GM23338 (cell line): Measurements from ENCODE around the gene CTDP1. TPM values are rescaled to one million over a fixed set of nuclear protein-coding genes. Genes with fewer than 3 reads are reported as not detected.

Experiments used
- ATAC-seq: fragments of 200-7000 bp; cut with Tn5 transposase; 3 replicates; pipeline ENCODE4 v1.9.1; 2020
- DNase-seq: peaks from one replicate; pipeline ENCODE4 v3.0.0-alpha.2; 2015; ENCODE audit warnings: low spot score
- H2AFZ ChIP-seq: fragments of 200-600 bp; sonication (generic); 2 replicates; pipeline ENCODE4 v1.8.0; 2016; ENCODE audit warnings: antibody characterized with exemption, mild to moderate bottlenecking, moderate library complexity
- H3F3A ChIP-seq: fragments of 200-600 bp; sonication (generic); replicated peaks from 2 replicates; pipeline ENCODE4 v1.8.0; 2017; ENCODE audit warnings: antibody characterized with exemption, mixed run types, low read depth
- H3K27ac ChIP-seq: fragments of 200-600 bp; sonication (generic); 2 replicates; pipeline ENCODE4 v1.6.1; 2016; ENCODE audit warnings: low read depth
- H3K27me3 ChIP-seq: fragments of 200-600 bp; sonication (generic); 2 replicates; pipeline ENCODE4 v1.8.0; 2016; ENCODE audit warnings: mild to moderate bottlenecking, mixed run types, moderate library complexity; ENCODE audit not compliant: insufficient read depth
- H3K36me3 ChIP-seq: fragments of 200-600 bp; sonication (generic); 2 replicates; pipeline ENCODE4 v1.8.0; 2016; ENCODE audit warnings: mild to moderate bottlenecking; ENCODE audit not compliant: insufficient read depth
- H3K4me1 ChIP-seq: fragments of 200-600 bp; sonication (generic); 2 replicates; pipeline ENCODE4 v1.8.0; 2016; ENCODE audit warnings: mild to moderate bottlenecking, moderate library complexity; ENCODE audit not compliant: insufficient read depth
- H3K4me2 ChIP-seq: fragments of 200-600 bp; sonication (generic); 2 replicates; pipeline ENCODE4 v1.7.1; 2017; ENCODE audit warnings: mixed run types
- H3K4me3 ChIP-seq: fragments of 200-600 bp; sonication (generic); 2 replicates; pipeline ENCODE4 v1.6.1; 2016; ENCODE audit warnings: mixed run types
- H3K79me2 ChIP-seq: fragments of 200-600 bp; sonication (generic); replicated peaks from 2 replicates; pipeline ENCODE4 v1.8.0; 2017; ENCODE audit warnings: mild to moderate bottlenecking; ENCODE audit not compliant: insufficient read depth
- H3K9me2 ChIP-seq: fragments of 200-600 bp; sonication (generic); 2 replicates; pipeline ENCODE4 v1.8.0; 2017; ENCODE audit not compliant: insufficient read depth
- H4K20me1 ChIP-seq: fragments of 200-600 bp; sonication (generic); replicated peaks from 2 replicates; pipeline ENCODE4 v1.8.0; 2017; ENCODE audit warnings: mild to moderate bottlenecking; ENCODE audit not compliant: insufficient read depth
- H3K27ac Mint-ChIP-seq: 2 replicates; pipeline ENCODE4 v1.8.0; 2020; ENCODE audit warnings: inconsistent platforms, mild to moderate bottlenecking, moderate library complexity, mixed read lengths
- H3K27me3 Mint-ChIP-seq: 3 replicates; pipeline ENCODE4 v1.8.0; 2022; ENCODE audit warnings: low read depth, mild to moderate bottlenecking, moderate library complexity, mixed read lengths, inconsistent platforms; ENCODE audit not compliant: insufficient read depth, poor library complexity
- H3K36me3 Mint-ChIP-seq: 3 replicates; pipeline ENCODE4 v1.8.0; 2021; ENCODE audit warnings: low read depth, mild to moderate bottlenecking, inconsistent platforms, moderate library complexity, mixed read lengths
- H3K4me1 Mint-ChIP-seq: 3 replicates; pipeline ENCODE4 v1.8.0; 2020; ENCODE audit warnings: mild to moderate bottlenecking, inconsistent platforms, mixed read lengths
- H3K4me3 Mint-ChIP-seq: 3 replicates; pipeline ENCODE4 v1.8.0; 2021; ENCODE audit warnings: moderate library complexity, mild to moderate bottlenecking, inconsistent platforms, mixed read lengths
- H3K9me3 Mint-ChIP-seq: 3 replicates; pipeline ENCODE4 v1.8.0; 2020; ENCODE audit warnings: moderate library complexity, mild to moderate bottlenecking, inconsistent platforms, mixed read lengths
- CREB1 ChIP-seq: fragments of 250-450 bp; sonication (Bioruptor Pico); IDR thresholded peaks from 2 replicates; pipeline ENCODE4 v1.5.0; 2020; ENCODE audit warnings: low read depth, mild to moderate bottlenecking, moderate library complexity
- EZH2 ChIP-seq: fragments of 200-600 bp; sonication (generic); IDR thresholded peaks from one replicate; pipeline ENCODE4 v1.8.0; 2017; ENCODE audit warnings: antibody characterized with exemption, mild to moderate bottlenecking, low read depth; ENCODE audit not compliant: unreplicated experiment
- JUNB ChIP-seq: IDR thresholded peaks from one replicate; pipeline ENCODE4 v1.6.1; 2016; ENCODE audit warnings: antibody characterized with exemption; ENCODE audit not compliant: unreplicated experiment
- POLR2AphosphoS5 ChIP-seq: IDR thresholded peaks from 2 replicates; pipeline ENCODE4 v1.6.1; 2016; ENCODE audit warnings: antibody characterized with exemption, low read depth
- REST ChIP-seq: IDR thresholded peaks from one replicate; pipeline ENCODE4 v1.6.1; 2018; ENCODE audit warnings: antibody characterized with exemption; ENCODE audit not compliant: unreplicated experiment
- STAT1 ChIP-seq: IDR thresholded peaks from one replicate; pipeline ENCODE4 v1.6.1; 2016; ENCODE audit warnings: antibody characterized with exemption; ENCODE audit not compliant: unreplicated experiment
- ZNF114 ChIP-seq: fragments of 250-450 bp; sonication (Bioruptor Pico); IDR thresholded peaks from 2 replicates; pipeline ENCODE4 v1.5.0; 2020; ENCODE audit warnings: mild to moderate bottlenecking, moderate library complexity
- ZNF331 ChIP-seq: fragments of 250-450 bp; sonication (Bioruptor Pico); IDR thresholded peaks from 2 replicates; pipeline ENCODE4 v1.5.0; 2020; ENCODE audit warnings: low read depth, mild to moderate bottlenecking, moderate library complexity
- ZNF462 ChIP-seq: fragments of 250-450 bp; sonication (Bioruptor Pico); IDR thresholded peaks from 2 replicates; pipeline ENCODE4 v1.5.0; 2020; ENCODE audit warnings: mild to moderate bottlenecking, moderate library complexity
- polyA plus RNA-seq: library from polyadenylated mRNA; unstranded; fragments of >200 nt; fragmentation: Nextera tagmentation; extraction: Ambion mirVana; gene quantifications from 2 replicates; pipeline ENCODE4 v1.2.1, GENCODE V29; 2016
- total RNA-seq: library from RNA; depleted of rRNA; stranded (reverse); fragments of >200 nt; shearing (Covaris generic); gene quantifications from 2 replicates; pipeline ENCODE4 v1.2.3, GENCODE V29; 2014
- TF ChIP-seq, protein P1 (sequence below): IDR thresholded peaks from 2 replicates; pipeline ENCODE4 v1.6.1; 2016; ENCODE audit warnings: antibody characterized with exemption

Gene CTDP1
- total and polyA plus RNA-seq, 2 experiments from 2014 or later: 9.4 to 51.6 TPM

GRCh38 chr18:79772865-79773696 lies 93.5 kb downstream of the CTDP1 start:
- peaks cover 13% of the 10 kb centered on the region for H3K27me3 Mint-ChIP-seq
- H4K20me1 ChIP-seq: no peaks in the 10 kb centered on the region
- H3K4me3 ChIP-seq: no peak overlapping the region
- no peak overlapping the region for H3K4me3 Mint-ChIP-seq
- no peak overlapping the region for H3K4me2 ChIP-seq
- no peak for DNase-seq
- H3K9me2 ChIP-seq: no peaks in the 10 kb centered on the region
- ATAC-seq: no peak
- H3K27me3 ChIP-seq: no peaks in the 10 kb centered on the region
- H3K27ac Mint-ChIP-seq: no peak overlapping the region
- no peaks in the 10 kb centered on the region; the same call in 2 of the 3 replicates for H3K36me3 Mint-ChIP-seq
- H3K79me2 ChIP-seq: no peaks in the 10 kb centered on the region
- H3F3A ChIP-seq: no peaks in the 10 kb centered on the region
- no peaks in the 10 kb centered on the region for H3K4me1 Mint-ChIP-seq
- no peaks in the 10 kb centered on the region for H3K4me1 ChIP-seq
- no peak overlapping the region for H2AFZ ChIP-seq
- no peak overlapping the region for H3K27ac ChIP-seq
- no peaks in the 10 kb centered on the region for H3K36me3 ChIP-seq
- no peak for TF ChIP-seq EZH2
- no peak for TF ChIP-seq CREB1 (CRISPR knock-in tag)
- no peak for TF ChIP-seq ZNF331
- TF ChIP-seq STAT1: no peak
- no peak for TF ChIP-seq ZNF114 (CRISPR knock-in tag)
- TF ChIP-seq, protein P1, sequence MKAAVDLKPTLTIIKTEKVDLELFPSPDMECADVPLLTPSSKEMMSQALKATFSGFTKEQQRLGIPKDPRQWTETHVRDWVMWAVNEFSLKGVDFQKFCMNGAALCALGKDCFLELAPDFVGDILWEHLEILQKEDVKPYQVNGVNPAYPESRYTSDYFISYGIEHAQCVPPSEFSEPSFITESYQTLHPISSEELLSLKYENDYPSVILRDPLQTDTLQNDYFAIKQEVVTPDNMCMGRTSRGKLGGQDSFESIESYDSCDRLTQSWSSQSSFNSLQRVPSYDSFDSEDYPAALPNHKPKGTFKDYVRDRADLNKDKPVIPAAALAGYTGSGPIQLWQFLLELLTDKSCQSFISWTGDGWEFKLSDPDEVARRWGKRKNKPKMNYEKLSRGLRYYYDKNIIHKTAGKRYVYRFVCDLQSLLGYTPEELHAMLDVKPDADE: no peak
- TF ChIP-seq ZNF462 (CRISPR knock-in tag): no peak
- TF ChIP-seq POLR2AphosphoS5: no peak
- TF ChIP-seq REST: no peak
- TF ChIP-seq JUNB: no peak
- H3K9me3 Mint-ChIP-seq: peaks cover 11% of the 10 kb centered on the region
